Trophoblast cell (in vitro differentiated cells and primary cell): Measurements from ENCODE around the gene IQSEC3.
"Not testable (repeated sequence)": the region's sequence is repeated elsewhere in the genome, so short reads cannot be mapped to it uniquely, and the experiment has no call there.

Experiments
- DNase-seq, 2 donors: peaks; one replicate each; pipeline ENCODE4 v3.0.0-alpha.2; 2016
- H2AFZ ChIP-seq: 2 replicates; pipeline ENCODE4 v1.6.1; 2013; ENCODE audit warnings: low read length, moderate library complexity, mild to moderate bottlenecking; ENCODE audit not compliant: insufficient read depth, poor library complexity
- H2AK5ac ChIP-seq: 2 replicates; pipeline ENCODE4 v1.6.1; 2013; ENCODE audit warnings: mild to moderate bottlenecking, low read length
- H2BK120ac ChIP-seq: 2 replicates; pipeline ENCODE4 v1.6.1; 2013; ENCODE audit warnings: low read length, mild to moderate bottlenecking, moderate library complexity; ENCODE audit not compliant: insufficient read depth, poor library complexity
- H2BK12ac ChIP-seq: 2 replicates; pipeline ENCODE4 v1.6.1; 2013; ENCODE audit warnings: mild to moderate bottlenecking, low read length, moderate library complexity
- H2BK5ac ChIP-seq: 2 replicates; pipeline ENCODE4 v1.6.1; 2013; ENCODE audit warnings: low read length, low read depth, moderate library complexity, mild to moderate bottlenecking; ENCODE audit not compliant: poor library complexity
- H3K14ac ChIP-seq: 2 replicates; pipeline ENCODE4 v1.6.1; 2013; ENCODE audit warnings: mild to moderate bottlenecking, low read length
- H3K18ac ChIP-seq: 2 replicates; pipeline ENCODE4 v1.6.1; 2013; ENCODE audit warnings: mild to moderate bottlenecking, low read length
- H3K23ac ChIP-seq: 2 replicates; pipeline ENCODE4 v1.6.1; 2013; ENCODE audit warnings: low read length
- H3K27ac ChIP-seq: 2 replicates; pipeline ENCODE4 v1.5.1; 2013; ENCODE audit warnings: low read depth, mild to moderate bottlenecking, inconsistent platforms, low read length, moderate library complexity
- H3K27me3 ChIP-seq: 2 replicates; pipeline ENCODE4 v1.6.1; 2013; ENCODE audit warnings: inconsistent platforms, mild to moderate bottlenecking, low read length, moderate library complexity; ENCODE audit not compliant: insufficient read depth
- H3K36me3 ChIP-seq, 2 experiments: 1 replicate in 1 of 2; 2 replicates in 1 of 2; pipeline ENCODE4 v1.6.1; 2013; ENCODE audit warnings: low read length in 2 of 2, mild to moderate bottlenecking in 2 of 2, moderate library complexity in 1 of 2; ENCODE audit not compliant: insufficient read depth in 2 of 2, control insufficient read depth in 1 of 2
- H3K4ac ChIP-seq: 2 replicates; pipeline ENCODE4 v1.6.1; 2013; ENCODE audit warnings: low read depth, mild to moderate bottlenecking, low read length, moderate library complexity
- H3K4me1 ChIP-seq, 2 experiments: 1 replicate in 1 of 2; 2 replicates in 1 of 2; pipeline ENCODE4 v1.6.1; 2013; ENCODE audit warnings: low read length in 2 of 2, mild to moderate bottlenecking in 2 of 2, moderate library complexity in 1 of 2; ENCODE audit not compliant: insufficient read depth in 2 of 2, control insufficient read depth in 1 of 2
- H3K4me2 ChIP-seq: 2 replicates; pipeline ENCODE4 v1.6.1; 2013; ENCODE audit warnings: inconsistent platforms, mild to moderate bottlenecking, low read length, moderate library complexity
- H3K4me3 ChIP-seq: 2 replicates; pipeline ENCODE4 v1.5.1; 2013; ENCODE audit warnings: mild to moderate bottlenecking, low read depth, low read length, inconsistent platforms
- H3K79me1 ChIP-seq: one replicate; pipeline ENCODE4 v1.6.1; 2013; ENCODE audit warnings: low read length
- H3K79me2 ChIP-seq: 2 replicates; pipeline ENCODE4 v1.6.1; 2013; ENCODE audit warnings: low read length, mild to moderate bottlenecking; ENCODE audit not compliant: control insufficient read depth, insufficient read depth, poor library complexity
- H3K9ac ChIP-seq: 2 replicates; pipeline ENCODE4 v1.6.1; 2013; ENCODE audit warnings: mild to moderate bottlenecking, low read length
- H3K9me3 ChIP-seq: 2 replicates; pipeline ENCODE4 v1.6.1; 2013; ENCODE audit warnings: low read depth, mild to moderate bottlenecking, control low read depth, inconsistent platforms, low read length; ENCODE audit not compliant: insufficient read depth
- H4K12ac ChIP-seq: 2 replicates; pipeline ENCODE4 v1.6.1; 2013; ENCODE audit warnings: low read depth, mild to moderate bottlenecking, low read length, moderate library complexity
- H4K8ac ChIP-seq: 2 replicates; pipeline ENCODE4 v1.6.1; 2013; ENCODE audit warnings: low read depth, mild to moderate bottlenecking, low read length, moderate library complexity
- H4K91ac ChIP-seq: one replicate; pipeline ENCODE4 v1.6.1; 2013; ENCODE audit warnings: low read depth, mild to moderate bottlenecking, low read length, moderate library complexity
- WGBS: extraction: QIAGEN DNeasy Blood & Tissue Kit; methylation state at CpG from one replicate; pipeline ENCODE4 v1.1.7; 2013; ENCODE audit warnings: missing lambda C conversion rate; ENCODE audit not compliant: insufficient read length, insufficient coverage; ENCODE audit errors: extremely low coverage; 5-methylcytosine and 5-hydroxymethylcytosine counted together

The IQSEC3 gene

DNA sequence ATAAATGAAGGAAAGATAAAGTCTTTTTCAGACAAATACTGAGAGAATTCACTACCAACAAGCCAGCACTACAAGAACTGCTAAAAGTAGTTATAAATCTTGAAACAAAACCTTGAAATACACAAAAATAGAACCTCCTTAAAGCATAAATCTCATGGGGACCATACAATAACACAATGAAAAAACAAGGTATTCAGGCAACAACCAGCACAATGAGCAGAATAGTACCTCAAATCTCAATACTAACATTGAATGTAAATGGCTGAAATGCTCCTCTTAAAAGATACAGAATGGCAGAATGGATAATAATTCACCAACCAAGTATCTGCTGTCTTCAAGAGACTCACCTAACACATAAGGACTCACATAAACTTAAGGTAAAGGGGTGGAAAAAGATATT is 7.7 kb upstream of the IQSEC3 start:
- H3K18ac ChIP-seq: no peak overlapping the region
- no peak overlapping the region for H2AFZ ChIP-seq
- no peak for DNase-seq
- no peak overlapping the region for H3K23ac ChIP-seq
- H3K79me2 ChIP-seq: no peaks in the 10 kb centered on the region
- H3K36me3 ChIP-seq: no peaks in the 10 kb centered on the region
- H3K4me2 ChIP-seq: no peak overlapping the region
- no peak overlapping the region for H3K14ac ChIP-seq
- H3K9me3 ChIP-seq: peaks cover 2% of the 10 kb centered on the region
- no peak overlapping the region for H3K4ac ChIP-seq
- H4K91ac ChIP-seq: no peak overlapping the region
- H2BK12ac ChIP-seq: no peak overlapping the region
- no peak overlapping the region for H2BK120ac ChIP-seq
- H3K4me3 ChIP-seq: no peak overlapping the region
- no peaks in the 10 kb centered on the region for H3K27me3 ChIP-seq
- no peak overlapping the region for H4K12ac ChIP-seq
- H3K79me1 ChIP-seq: no peaks in the 10 kb centered on the region
- no peak overlapping the region for H3K9ac ChIP-seq
- H3K27ac ChIP-seq: no peak overlapping the region
- no peak overlapping the region for H2AK5ac ChIP-seq
- H4K8ac ChIP-seq: no peak overlapping the region
- no peaks in the 10 kb centered on the region for H3K4me1 ChIP-seq
- no peak overlapping the region for H2BK5ac ChIP-seq

DNA sequence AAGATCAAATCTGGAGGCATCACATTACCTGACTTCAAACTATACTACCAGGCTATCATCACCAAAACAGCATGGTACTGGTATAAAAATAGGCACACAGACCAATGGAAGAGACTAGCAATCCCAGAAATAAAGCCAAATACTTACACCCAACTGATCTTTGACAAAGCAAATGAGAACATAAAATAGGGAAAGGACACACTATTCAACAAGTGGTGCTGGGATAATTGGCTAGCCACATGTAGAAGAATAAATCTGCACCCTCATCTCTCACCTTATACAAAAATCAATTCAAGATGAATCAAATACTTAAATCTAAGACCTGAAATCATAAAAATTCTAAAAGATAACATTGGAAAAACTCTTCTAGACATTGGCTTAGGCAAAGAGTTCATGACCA is 4.7 kb upstream of the IQSEC3 start:
- not testable (repeated sequence) for H3K9ac ChIP-seq, H2BK5ac ChIP-seq, H3K4me2 ChIP-seq, H3K4me1 ChIP-seq, DNase-seq, H2BK120ac ChIP-seq, H4K91ac ChIP-seq, H2AFZ ChIP-seq, H3K27me3 ChIP-seq, H3K14ac ChIP-seq, H3K36me3 ChIP-seq, H3K18ac ChIP-seq, H4K8ac ChIP-seq, H3K9me3 ChIP-seq, H3K79me2 ChIP-seq, H3K4me3 ChIP-seq, H2AK5ac ChIP-seq, H3K4ac ChIP-seq, H4K12ac ChIP-seq, H2BK12ac ChIP-seq, H3K23ac ChIP-seq, H3K79me1 ChIP-seq, H3K27ac ChIP-seq

DNA sequence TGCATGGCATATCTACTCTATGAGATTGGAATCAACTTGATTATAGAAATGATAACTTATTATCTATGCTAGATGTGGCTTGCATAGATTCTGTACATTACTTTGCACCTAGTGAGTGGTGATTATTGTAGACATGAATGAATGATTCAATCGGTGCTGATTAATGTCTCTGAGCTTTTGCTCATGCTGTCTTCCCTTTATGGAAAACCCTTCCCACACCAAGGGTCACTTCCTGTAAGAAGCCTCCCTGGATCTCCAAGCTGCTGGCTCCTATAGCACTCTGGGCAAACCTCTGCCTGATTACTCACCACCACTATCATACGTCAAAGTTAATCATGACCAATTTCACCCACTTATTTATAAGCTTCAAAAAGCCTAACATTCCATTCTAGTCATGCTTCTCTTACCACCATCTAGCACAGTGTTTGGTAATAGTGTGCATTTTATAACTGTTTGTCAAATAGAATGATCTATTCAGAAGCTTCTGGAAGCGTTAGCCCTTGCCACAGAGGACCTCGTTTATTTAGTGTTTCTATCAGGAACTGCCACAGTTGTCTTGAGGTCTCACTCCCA is 990 bp upstream of the IQSEC3 start:
- H2AK5ac ChIP-seq, H4K8ac ChIP-seq, H3K79me2 ChIP-seq, H2BK120ac ChIP-seq, H3K18ac ChIP-seq, H3K36me3 ChIP-seq, DNase-seq, H2BK12ac ChIP-seq, H3K14ac ChIP-seq, H3K4me1 ChIP-seq, H3K4me3 ChIP-seq, H3K79me1 ChIP-seq, H3K9me3 ChIP-seq, H4K91ac ChIP-seq, H3K27me3 ChIP-seq, H3K4ac ChIP-seq, H4K12ac ChIP-seq, H3K27ac ChIP-seq, H3K4me2 ChIP-seq, H3K23ac ChIP-seq, H2BK5ac ChIP-seq, H3K9ac ChIP-seq, H2AFZ ChIP-seq: not testable (repeated sequence)
- WGBS: no CpG with 5 or more reads among the region's 4 CpGs

DNA sequence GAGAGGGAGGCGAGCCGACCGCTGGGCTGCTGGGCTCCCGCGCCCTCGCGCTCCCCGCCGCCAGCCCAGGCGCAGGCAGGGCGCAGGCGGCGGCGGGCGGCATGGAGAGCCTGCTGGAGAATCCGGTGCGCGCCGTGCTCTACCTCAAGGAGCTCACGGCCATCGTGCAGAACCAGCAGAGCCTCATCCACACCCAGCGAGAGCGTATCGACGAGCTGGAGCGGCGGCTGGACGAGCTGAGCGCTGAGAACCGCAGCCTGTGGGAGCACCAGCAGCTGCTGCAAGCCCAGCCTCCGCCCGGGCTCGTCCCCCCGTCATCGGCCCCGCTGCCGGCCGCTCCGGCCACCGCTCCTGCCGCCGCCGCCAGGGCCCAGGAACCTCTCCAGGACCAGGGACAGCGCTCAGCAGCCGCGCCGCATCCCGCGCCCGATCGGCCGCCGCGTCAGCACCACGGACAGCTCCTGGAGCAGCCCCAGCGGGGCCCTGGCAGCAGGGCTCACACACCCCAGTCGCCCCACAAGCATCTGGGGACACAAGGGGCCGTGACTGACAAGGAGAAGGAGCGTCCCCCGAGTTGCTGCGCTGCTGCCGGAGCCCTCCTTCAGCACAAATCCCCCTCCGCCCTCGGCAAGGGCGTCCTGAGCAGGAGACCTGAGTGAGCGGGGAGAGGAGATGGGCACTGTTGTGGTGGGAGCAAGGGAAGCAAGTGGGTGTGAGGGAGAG is 376 bp downstream of the IQSEC3 start:
- not testable (repeated sequence) for H2BK120ac ChIP-seq, H3K18ac ChIP-seq, DNase-seq, H4K8ac ChIP-seq, H4K12ac ChIP-seq, H3K79me1 ChIP-seq, H4K91ac ChIP-seq, H3K4me1 ChIP-seq, H3K9me3 ChIP-seq, H3K79me2 ChIP-seq, H3K27me3 ChIP-seq, H3K4me3 ChIP-seq, H2BK12ac ChIP-seq, H3K36me3 ChIP-seq, H2BK5ac ChIP-seq, H2AFZ ChIP-seq, H3K14ac ChIP-seq, H3K27ac ChIP-seq, H3K4ac ChIP-seq, H3K9ac ChIP-seq, H2AK5ac ChIP-seq, H3K23ac ChIP-seq
- peak overlapping the region; percentile 86 for H3K4me2 ChIP-seq
- WGBS: no CpG with 5 or more reads among the region's 66 CpGs
